ENCODE results near the gene KCNK15.

Gene KCNK15

GRCh38 chr20:44733341-44734069 is 12.2 kb upstream of the KCNK15 start:
- Histone ChIP-seq H3K4me3 (no peak overlapping the region), H3K9me3 (no peaks in the 10 kb centered on the region), H3K4me1 (peaks cover 6% of the 10 kb centered on the region), H3K36me3 (replicated peaks) (no peaks in the 10 kb centered on the region), H3K27me3 (ENCODE audit: low read depth) (no peaks in the 10 kb centered on the region)
- in situ Hi-C loops (cut with MboI; ENCODE audit: low sequenced_read_pairs) = loop anchor here (5.0 kb wide), 1 partner anchor 46 kb away; no protein-coding TSS in a partner anchor
- peak; percentile 38 to 77 for DNase-seq (ENCODE audit: low spot score in 2 of 2)

GRCh38 chr20:44734938-44735337 is 10.7 kb upstream of the KCNK15 start:
- Histone ChIP-seq H3K4me3 (no peak overlapping the region), H3K27me3 (ENCODE audit: low read depth) (no peaks in the 10 kb centered on the region), H3K9me3 (no peaks in the 10 kb centered on the region), H3K36me3 (replicated peaks) (no peaks in the 10 kb centered on the region), H3K4me1 (peaks cover 4% of the 10 kb centered on the region; the same call in 1 of the 2 replicates)
- in situ Hi-C loops (cut with MboI; ENCODE audit: low sequenced_read_pairs) = loop anchor here (5.0 kb wide), 1 partner anchor 48 kb away; no protein-coding TSS in a partner anchor
- no peak for DNase-seq (ENCODE audit: low spot score in 2 of 2)

GRCh38 chr20:44735816-44736169 is 9.9 kb upstream of the KCNK15 start:
- in situ Hi-C loops (cut with MboI; ENCODE audit: low sequenced_read_pairs) = no loop called here
- Histone ChIP-seq H3K4me3 (no peak overlapping the region), H3K27me3 (ENCODE audit: low read depth) (no peaks in the 10 kb centered on the region)

GRCh38 chr20:44736170-44737021 is 9.3 kb upstream of the KCNK15 start:
- H3K36me3 ChIP-seq (replicated peaks) = no peaks in the 10 kb centered on the region
- no peaks in the 10 kb centered on the region for H3K9me3 ChIP-seq
- peak; percentile 76 to 83 for DNase-seq (ENCODE audit: low spot score in 2 of 2)
- H3K4me3 ChIP-seq = no peak overlapping the region
- H3K4me1 ChIP-seq = peaks cover 4% of the 10 kb centered on the region; the same call in 1 of the 2 replicates
- in situ Hi-C loops (cut with MboI; ENCODE audit: low sequenced_read_pairs) = no loop called here
- no peaks in the 10 kb centered on the region for H3K27me3 ChIP-seq (ENCODE audit: low read depth)

More at GRCh38 chr20:44735816-44736169, 9.9 kb upstream of the KCNK15 start:
- peaks cover 4% of the 10 kb centered on the region; the same call in 1 of the 2 replicates for H3K4me1 ChIP-seq
- DNase-seq (ENCODE audit: low spot score in 2 of 2) = no peak
- no peaks in the 10 kb centered on the region for H3K36me3 ChIP-seq (replicated peaks)
- no peaks in the 10 kb centered on the region for H3K9me3 ChIP-seq

GRCh38 chr20:44737116-44737515 is 8.5 kb upstream of the KCNK15 start:
- Histone ChIP-seq H3K36me3 (replicated peaks) (no peaks in the 10 kb centered on the region), H3K4me1 (peaks cover 4% of the 10 kb centered on the region; the same call in 1 of the 2 replicates), H3K4me3 (no peak overlapping the region), H3K9me3 (no peaks in the 10 kb centered on the region), H3K27me3 (ENCODE audit: low read depth) (no peaks in the 10 kb centered on the region)
- no peak for DNase-seq (ENCODE audit: low spot score in 2 of 2)
- in situ Hi-C loops (cut with MboI; ENCODE audit: low sequenced_read_pairs) = no loop called here

- Histone ChIP-seq H3K9me3 (no peaks in the 10 kb centered on the region), H3K27me3 (ENCODE audit: low read depth) (no peaks in the 10 kb centered on the region), H3K4me3 (no peak overlapping the region), H3K36me3 (replicated peaks) (no peaks in the 10 kb centered on the region), H3K4me1 (peaks cover 4% of the 10 kb centered on the region; the same call in 1 of the 2 replicates)
- DNase-seq (ENCODE audit: low spot score in 2 of 2) = peak; percentile 65 to 85
- in situ Hi-C loops (cut with MboI; ENCODE audit: low sequenced_read_pairs) = no loop called here
Observed at GRCh38 chr20:44738813-44739477, 6.7 kb upstream of the KCNK15 start.

- Histone ChIP-seq H3K4me1 (peaks cover 4% of the 10 kb centered on the region; the same call in 1 of the 2 replicates), H3K4me3 (no peak overlapping the region), H3K36me3 (replicated peaks) (no peaks in the 10 kb centered on the region), H3K27me3 (ENCODE audit: low read depth) (no peaks in the 10 kb centered on the region), H3K9me3 (no peaks in the 10 kb centered on the region)
- in situ Hi-C loops (cut with MboI; ENCODE audit: low sequenced_read_pairs) = no loop called here
- no peak for DNase-seq (ENCODE audit: low spot score in 2 of 2)
Observed at GRCh38 chr20:44739942-44740341, 5.7 kb upstream of the KCNK15 start.

- Histone ChIP-seq H3K36me3 (replicated peaks) (no peaks in the 10 kb centered on the region), H3K27me3 (ENCODE audit: low read depth) (no peaks in the 10 kb centered on the region), H3K4me3 (no peak overlapping the region), H3K4me1 (peaks cover 12% of the 10 kb centered on the region), H3K9me3 (no peaks in the 10 kb centered on the region)
- in situ Hi-C loops (cut with MboI; ENCODE audit: low sequenced_read_pairs) = no loop called here
- no peak for DNase-seq (ENCODE audit: low spot score in 2 of 2)
Observed at GRCh38 chr20:44742304-44743079, 3.2 kb upstream of the KCNK15 start.

GRCh38 chr20:44743080-44743701 is 2.5 kb upstream of the KCNK15 start:
- H3K4me1 ChIP-seq = peaks cover 12% of the 10 kb centered on the region
- H3K9me3 ChIP-seq = no peaks in the 10 kb centered on the region
- H3K4me3 ChIP-seq = no peak overlapping the region
- in situ Hi-C loops (cut with MboI; ENCODE audit: low sequenced_read_pairs) = no loop called here
- H3K27me3 ChIP-seq (ENCODE audit: low read depth) = no peaks in the 10 kb centered on the region
- DNase-seq (ENCODE audit: low spot score in 2 of 2) = no peak
- no peaks in the 10 kb centered on the region for H3K36me3 ChIP-seq (replicated peaks)

- Histone ChIP-seq H3K27me3 (ENCODE audit: low read depth) (no peaks in the 10 kb centered on the region), H3K9me3 (no peaks in the 10 kb centered on the region), H3K4me3 (no peak overlapping the region), H3K4me1 (peaks cover 10% of the 10 kb centered on the region), H3K36me3 (replicated peaks) (no peaks in the 10 kb centered on the region)
- no peak for DNase-seq (ENCODE audit: low spot score in 2 of 2)
- in situ Hi-C loops (cut with MboI; ENCODE audit: low sequenced_read_pairs) = no loop called here
Observed at GRCh38 chr20:44743916-44744655, 1.6 kb upstream of the KCNK15 start.

- H3K36me3 ChIP-seq (replicated peaks) = no peaks in the 10 kb centered on the region
- no peaks in the 10 kb centered on the region for H3K9me3 ChIP-seq
- peaks cover 10% of the 10 kb centered on the region for H3K4me1 ChIP-seq
- in situ Hi-C loops (cut with MboI; ENCODE audit: low sequenced_read_pairs) = loop anchor here (5.0 kb wide), 1 partner anchor 122 kb away; no protein-coding TSS in a partner anchor
- no peak for DNase-seq (ENCODE audit: low spot score in 2 of 2)
- no peak overlapping the region for H3K4me3 ChIP-seq
- H3K27me3 ChIP-seq (ENCODE audit: low read depth) = no peaks in the 10 kb centered on the region
Observed at GRCh38 chr20:44745122-44745597, 505 bp upstream of the KCNK15 start.

Measured in HAP-1 (cell line).